Stimulated activated CD4-positive, alpha-beta T cell treated with anti-CD3 and anti-CD28 coated beads, Interleukin-4, amount 100 ng/mL, for 24 hours (primary cell): ENCODE measurements around the gene SLC7A1.
A peak's percentile ranks its signal among the peaks of the same experiment; 100 is the strongest.
"Not testable (repeated sequence)": the region's sequence is repeated elsewhere in the genome, so short reads cannot be mapped to it uniquely, and the experiment has no call there.

Source experiments
- DNase-seq: peaks from one replicate; pipeline ENCODE4 v3.0.0-alpha.2; 2020

The SLC7A1 gene

DNA sequence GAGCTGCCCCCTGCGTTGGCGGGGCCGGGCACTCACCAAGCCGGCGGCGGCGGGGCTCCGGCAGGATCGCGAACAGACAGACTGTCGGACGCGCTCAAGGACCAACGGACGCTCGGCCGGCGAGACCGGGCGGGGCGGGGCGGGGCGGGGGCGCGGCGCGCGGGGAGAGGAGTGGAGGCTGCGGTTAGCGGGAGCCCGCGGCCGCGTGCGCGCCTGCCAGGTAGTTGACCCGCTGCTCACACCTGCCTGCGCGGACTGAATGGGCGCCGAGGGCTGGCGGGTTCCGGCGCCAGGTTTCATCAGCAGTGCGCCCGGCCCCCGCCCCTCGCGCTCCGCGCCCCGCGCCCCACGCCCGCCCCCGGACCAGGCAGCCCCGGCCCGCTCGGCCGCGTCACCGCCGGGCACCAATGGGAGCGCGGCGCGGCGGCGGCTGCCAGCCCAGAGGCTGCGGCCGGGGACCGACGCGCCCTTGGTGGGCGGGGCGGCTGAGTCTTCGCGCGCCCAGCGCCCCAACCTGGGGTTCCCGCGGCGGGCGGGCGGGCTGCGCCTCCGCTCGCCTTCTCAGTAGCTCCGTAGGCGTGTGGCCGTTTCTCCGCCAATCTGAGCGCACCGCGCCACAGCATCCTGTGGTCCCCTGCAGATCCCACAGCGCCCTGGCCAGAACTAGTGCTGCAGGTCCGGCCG lies at the start of gene SLC7A1:
TSS of gene SLC7A1 (minus strand) at position 309 of the 684 bp plus-strand sequence. CDS start 59,500 bp downstream, outside the sequence.
- peak; percentile 82 for DNase-seq

DNA sequence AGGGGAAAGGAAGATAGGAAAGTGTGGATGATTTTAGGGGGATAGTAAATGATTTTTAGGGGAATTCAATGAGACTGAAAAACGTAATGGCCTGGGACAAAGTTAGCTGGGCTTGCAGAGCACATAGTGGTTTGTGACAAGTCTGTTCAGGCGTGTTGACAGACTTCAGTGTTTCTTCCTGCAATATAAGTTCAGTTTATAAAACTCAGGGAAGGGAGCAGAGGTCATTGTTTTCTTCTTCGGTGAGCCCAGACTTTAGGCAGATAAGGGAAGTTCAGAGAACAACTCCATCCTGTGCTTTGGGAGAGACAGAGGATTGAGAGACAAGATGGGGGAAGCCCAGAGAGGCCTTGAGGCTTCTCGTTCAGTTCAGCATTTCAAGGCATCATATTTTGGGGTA lies 45.2 kb upstream of the SLC7A1 start:
- no peak for DNase-seq

GRCh38 chr13:29636831-29637230 lies 41.3 kb upstream of the SLC7A1 start:
- not testable (repeated sequence) for DNase-seq

DNA sequence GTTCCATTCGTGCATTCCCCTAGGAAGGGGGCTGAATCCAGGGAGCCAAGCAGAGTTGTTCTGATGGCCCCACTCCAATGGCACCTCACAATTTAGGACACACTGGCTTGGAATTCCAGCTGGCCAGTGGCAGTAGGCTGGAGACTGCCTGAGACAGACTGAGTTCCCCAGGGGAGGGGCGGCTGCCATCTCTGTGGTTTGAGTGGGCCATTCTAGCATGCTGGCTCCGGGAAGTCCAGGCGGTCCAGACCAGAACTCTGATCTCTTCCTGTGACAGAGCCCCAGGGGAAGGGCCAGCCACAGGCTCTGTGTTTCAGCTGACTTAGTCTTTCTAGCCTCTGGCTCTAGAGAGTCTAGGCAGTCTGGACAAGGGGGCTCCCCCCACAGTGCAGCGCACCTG lies 29.5 kb upstream of the SLC7A1 start:
- no peak for DNase-seq

GRCh38 chr13:29621841-29622240 lies 26.4 kb upstream of the SLC7A1 start:
- no peak for DNase-seq

DNA sequence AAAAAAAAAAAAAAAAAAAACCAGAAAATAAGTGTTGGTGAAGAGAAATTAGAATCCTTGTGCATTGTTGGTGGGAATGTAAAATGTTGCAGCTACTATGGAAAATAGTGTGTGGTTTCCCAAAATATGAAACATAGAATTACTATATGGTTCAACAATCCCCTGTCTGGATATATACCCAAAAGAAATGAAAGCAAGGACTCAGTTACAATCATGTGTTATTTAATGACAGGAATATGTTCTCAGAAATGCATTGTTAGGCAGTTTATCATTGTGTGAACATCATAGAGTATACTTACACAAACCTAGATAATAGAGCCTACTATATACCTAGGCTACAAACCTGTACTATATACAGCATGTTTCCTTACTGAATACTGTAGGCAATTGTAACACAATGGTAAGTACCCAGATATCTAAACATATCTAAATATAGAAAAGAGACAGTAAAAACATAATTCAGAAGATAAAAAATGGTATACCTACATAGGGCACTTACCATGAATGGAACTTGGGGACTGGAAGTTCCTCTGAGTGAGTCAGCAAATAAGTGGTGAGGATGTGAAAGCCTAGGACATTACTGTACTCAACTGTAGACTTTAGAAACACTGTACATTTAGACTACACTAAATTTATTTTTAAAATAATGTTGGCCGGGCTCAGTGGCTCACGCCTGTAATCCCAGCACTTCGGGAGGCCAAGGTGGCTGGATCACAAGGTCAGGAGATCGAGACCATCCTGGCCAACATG lies 25.7 kb upstream of the SLC7A1 start:
- no peak for DNase-seq

- DNase-seq = no peak
These were observed 24.5 kb upstream of the SLC7A1 start for GRCh38 chr13:29619995-29620394.

DNA sequence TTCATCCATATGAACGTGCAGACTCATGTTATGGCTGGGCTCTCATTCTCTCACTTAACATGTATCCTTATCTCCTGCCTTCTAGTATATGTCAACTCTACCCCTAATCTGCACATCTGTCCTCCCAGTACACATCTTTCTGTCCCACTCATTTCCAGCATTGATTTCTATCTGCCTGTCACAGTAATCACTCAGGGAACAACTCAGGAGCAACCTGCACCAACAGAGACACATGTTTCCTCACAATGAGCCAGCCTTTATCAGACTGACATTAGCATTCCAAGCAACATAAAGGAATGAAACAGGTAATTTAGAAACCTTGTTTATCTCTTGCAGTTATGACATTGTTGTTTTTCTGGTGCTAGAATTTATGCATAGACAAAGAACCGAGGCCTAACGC lies 17.6 kb upstream of the SLC7A1 start:
- DNase-seq = no peak

- no peak for DNase-seq
These were observed 12.0 kb upstream of the SLC7A1 start for GRCh38 chr13:29607465-29607864.

- no peak for DNase-seq
These were observed 10.5 kb upstream of the SLC7A1 start for GRCh38 chr13:29605860-29606526.

GRCh38 chr13:29598321-29598720 lies 2.8 kb upstream of the SLC7A1 start:
- no peak for DNase-seq

DNA sequence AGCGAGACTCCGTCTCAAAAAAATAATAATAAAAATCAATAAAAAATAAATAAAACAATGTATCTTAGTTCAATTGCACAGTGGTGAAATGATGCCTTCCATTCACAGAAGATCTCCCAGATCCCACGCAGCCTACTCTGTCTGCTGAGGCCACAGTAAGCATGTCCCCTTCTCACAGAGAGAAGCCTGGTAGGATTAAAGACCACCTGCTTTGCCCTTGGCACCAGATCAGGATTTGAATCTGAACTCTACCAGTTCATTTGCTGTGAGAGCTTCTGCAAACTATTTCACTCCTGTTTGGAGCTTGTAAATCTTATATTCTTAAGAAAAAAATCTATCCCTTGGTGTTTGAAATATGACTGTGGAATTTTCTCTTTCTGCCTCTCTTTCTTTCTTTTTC lies 2.2 kb upstream of the SLC7A1 start:
- DNase-seq = no peak

DNA sequence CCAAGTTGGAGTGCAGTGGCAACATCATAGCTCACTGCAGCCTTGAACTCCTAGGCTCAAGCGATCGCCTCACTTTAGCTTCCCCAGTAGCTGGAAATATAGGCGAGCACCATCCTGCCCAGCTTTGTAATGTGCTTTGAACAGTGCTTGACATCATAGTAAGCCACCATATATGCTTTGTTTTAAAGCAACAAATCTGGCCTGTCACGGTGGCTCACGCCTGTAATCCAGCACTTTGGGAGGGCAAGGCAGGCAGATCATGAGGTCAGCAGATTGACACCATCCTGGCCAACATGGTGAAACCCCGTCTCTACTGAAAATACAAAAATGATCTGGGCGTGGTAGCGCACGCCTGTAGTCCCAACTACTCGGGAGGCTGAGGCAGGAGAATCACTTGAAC lies 1.8 kb upstream of the SLC7A1 start:
- no peak for DNase-seq

GRCh38 chr13:29596064-29596418 lies 553 bp upstream of the SLC7A1 start:
- no peak for DNase-seq

DNA sequence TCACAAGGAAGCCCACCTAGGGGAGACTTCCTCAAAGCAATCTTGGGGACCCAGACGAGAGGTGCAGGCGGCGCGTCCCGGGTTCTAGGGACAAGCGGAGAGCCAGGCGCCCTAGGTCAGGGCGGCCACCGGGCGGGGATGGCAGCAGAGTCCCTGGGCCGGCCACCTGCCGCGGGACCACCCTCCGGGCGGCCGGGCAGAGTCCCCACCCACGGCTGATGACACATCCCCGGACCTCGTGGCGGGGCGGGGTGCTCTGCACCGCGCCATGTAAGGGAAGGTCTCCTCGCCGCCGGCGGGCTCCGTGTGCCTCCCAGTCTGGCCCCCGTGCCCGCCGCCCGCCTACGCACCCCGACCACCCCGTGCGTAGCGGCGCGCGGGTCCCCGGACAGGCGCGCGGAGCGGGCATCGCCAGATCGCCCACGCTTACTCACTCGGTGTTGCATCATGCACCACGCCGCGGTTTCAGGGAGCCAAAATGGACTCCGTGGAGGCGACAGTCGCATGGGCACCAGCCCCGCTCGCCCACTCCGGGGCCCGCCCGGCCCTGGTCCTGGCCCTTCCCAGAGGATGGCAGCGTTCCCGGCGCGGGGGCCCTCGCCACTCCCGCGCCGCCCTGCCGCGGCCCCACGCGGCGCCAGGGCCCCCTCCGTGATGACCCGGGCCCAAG lies 643 bp downstream of the SLC7A1 start:
- peak; percentile 76 for DNase-seq

DNA sequence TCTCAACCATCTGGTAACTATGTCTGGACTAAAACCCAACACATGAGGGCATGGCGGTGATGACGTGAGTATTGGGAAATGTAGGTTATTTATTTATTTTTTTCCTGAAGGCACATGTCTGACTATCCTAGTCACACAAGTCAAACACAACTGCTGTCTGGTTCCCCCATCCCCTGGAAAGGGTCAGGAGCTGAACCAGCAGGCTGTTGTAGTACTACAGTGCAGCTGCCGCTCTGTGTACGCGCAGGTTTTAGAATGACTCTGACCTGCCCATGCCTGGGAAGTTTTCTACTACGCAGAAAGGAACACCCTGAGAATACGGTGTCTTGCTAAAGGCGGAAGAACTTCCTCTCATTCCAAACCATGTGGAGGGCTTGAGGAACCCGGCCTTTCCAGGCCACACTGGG lies 1.2 kb downstream of the SLC7A1 start:
- peak; percentile 63 for DNase-seq

DNA sequence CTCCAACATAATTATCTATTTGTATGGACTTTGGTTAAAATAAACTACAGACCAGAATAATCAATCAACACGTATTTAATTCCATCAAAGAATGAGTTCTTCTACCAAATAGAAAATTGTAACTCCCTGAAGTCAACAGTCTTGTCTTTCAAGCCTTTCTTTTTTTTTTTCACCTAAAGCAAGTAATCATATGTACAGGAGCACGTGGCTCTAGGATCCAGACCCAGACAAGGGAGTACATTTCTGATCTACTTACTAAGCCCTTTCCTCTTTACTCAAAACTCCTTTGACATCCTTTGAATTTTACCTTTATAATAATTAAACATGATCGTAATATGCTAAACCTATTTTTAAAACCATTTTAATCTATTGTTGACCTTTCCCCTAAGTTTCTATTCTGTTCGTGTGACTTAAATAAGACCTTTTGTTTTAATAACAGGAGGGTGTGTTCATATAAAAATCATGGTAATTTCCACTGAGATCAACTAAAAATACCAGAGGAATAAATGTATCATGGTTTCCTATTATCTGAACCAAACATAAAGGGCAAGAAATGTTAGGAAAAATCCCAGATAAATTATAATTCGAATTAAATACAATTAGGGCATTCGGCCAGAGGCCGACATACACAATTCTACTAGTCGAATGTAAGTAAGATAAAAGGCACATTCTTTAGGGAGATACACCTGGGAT lies 1.7 kb downstream of the SLC7A1 start:
- DNase-seq = no peak

DNA sequence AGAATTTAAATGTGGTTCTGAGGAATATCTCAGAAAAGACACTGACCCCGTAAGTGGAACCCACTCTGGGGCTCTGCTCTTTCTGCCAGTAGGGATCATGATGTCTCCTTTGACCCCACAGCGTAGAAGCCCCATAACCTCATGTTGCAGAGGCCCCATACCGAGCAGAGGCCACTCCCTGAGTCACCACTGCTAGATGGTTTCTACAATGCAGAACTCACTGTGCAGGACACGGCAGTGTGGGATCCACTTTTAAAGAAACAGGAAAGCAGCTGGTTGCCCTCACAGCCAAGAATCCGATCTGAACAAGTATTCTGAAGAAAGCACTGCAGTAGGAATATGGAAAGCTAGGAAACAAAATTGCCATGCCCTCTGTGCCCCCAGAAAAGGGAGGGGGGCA lies 4.2 kb downstream of the SLC7A1 start:
- DNase-seq = no peak

- DNase-seq = no peak
These were observed 5.5 kb downstream of the SLC7A1 start for GRCh38 chr13:29589967-29590366.

- DNase-seq = no peak
These were observed 6.3 kb downstream of the SLC7A1 start for GRCh38 chr13:29589234-29589633.

- DNase-seq = no peak
These were observed 7.8 kb downstream of the SLC7A1 start for GRCh38 chr13:29587645-29588044.

- no peak for DNase-seq
These were observed 12.3 kb downstream of the SLC7A1 start for GRCh38 chr13:29583073-29583785.
